Choroid plexus epithelial cell (primary cell): ENCODE results near the gene TBCD.

Experiments used
- DNase-seq: peaks from one replicate; pipeline ENCODE4 v3.0.0-alpha.2; 2010; ENCODE audit warnings: low read depth
- H3K4me3 ChIP-seq: 2 replicates; pipeline ENCODE4 v1.5.1; 2011; ENCODE audit warnings: low read depth, mild to moderate bottlenecking, control low read depth, low read length, moderate library complexity
- CTCF ChIP-seq: conservative IDR thresholded peaks from 2 replicates; pipeline ENCODE4 v1.5.1; 2011; ENCODE audit warnings: low read depth, mild to moderate bottlenecking, control low read depth, inconsistent platforms, low read length, moderate library complexity

Gene TBCD

GRCh38 chr17:82876602-82877379 is 124.9 kb downstream of the TBCD start:
- peak; percentile 88 for DNase-seq

GRCh38 chr17:82878527-82878926 is 126.7 kb downstream of the TBCD start:
- no peak for TF ChIP-seq CTCF
- no peak overlapping the region for H3K4me3 ChIP-seq
- no peak for DNase-seq

More at GRCh38 chr17:82876602-82877379, 124.9 kb downstream of the TBCD start:
- peak; percentile 81 for TF ChIP-seq CTCF
- H3K4me3 ChIP-seq: no peak overlapping the region

- no peak for DNase-seq
- no peak for TF ChIP-seq CTCF
- no peak overlapping the region for H3K4me3 ChIP-seq
These were observed 127.4 kb downstream of the TBCD start for GRCh38 chr17:82879241-82879640.

- H3K4me3 ChIP-seq: no peak overlapping the region
- no peak for TF ChIP-seq CTCF
- DNase-seq: no peak
These were observed 128.9 kb downstream of the TBCD start for GRCh38 chr17:82880620-82881323.

GRCh38 chr17:82881324-82881823 is 129.5 kb downstream of the TBCD start:
- no peak overlapping the region for H3K4me3 ChIP-seq
- no peak for TF ChIP-seq CTCF
- DNase-seq: no peak

- peak; percentile 57 for DNase-seq
- TF ChIP-seq CTCF: no peak
- H3K4me3 ChIP-seq: no peak overlapping the region
These were observed 130.2 kb downstream of the TBCD start for GRCh38 chr17:82881900-82882714.
